Measurements from ENCODE around the gene ASXL1. TPM values are rescaled to one million over a fixed set of nuclear protein-coding genes. Genes with fewer than 3 reads are reported as not detected.

Gene ASXL1
- total RNA-seq, 2 donors from 2014 or later: 88.9 to 98.6 TPM

GRCh38 chr20:32433311-32434021 lies 75.3 kb downstream of the ASXL1 start:
- H3K27ac Mint-ChIP-seq: no peak overlapping the region
- H3K36me3 Mint-ChIP-seq (ENCODE audit: low read depth): peaks cover 78% of the 10 kb centered on the region

GRCh38 chr20:32434434-32434833 lies 76.3 kb downstream of the ASXL1 start:
- no peaks in the 10 kb centered on the region for H3K27me3 Mint-ChIP-seq (ENCODE audit: insufficient read depth)
- H3K36me3 ChIP-seq (ENCODE audit: control insufficient read depth, insufficient read depth, low read length): peaks cover 98% of the 10 kb centered on the region

More at GRCh38 chr20:32433311-32434021, 75.3 kb downstream of the ASXL1 start:
- H3K36me3 ChIP-seq (ENCODE audit: control insufficient read depth, insufficient read depth, low read length): peaks cover 98% of the 10 kb centered on the region
- H3K4me3 ChIP-seq (ENCODE audit: low read length): no peak overlapping the region
- no peak for DNase-seq
- H3K27ac ChIP-seq (ENCODE audit: low read depth, low read length): no peak overlapping the region
- Mint-ChIP-seq H3K9me3 (no peaks in the 10 kb centered on the region), H3K27me3 (ENCODE audit: insufficient read depth) (no peaks in the 10 kb centered on the region), H3K4me1 (no peaks in the 10 kb centered on the region), H3K4me3 (no peak overlapping the region)
- H3K27me3 ChIP-seq (ENCODE audit: control insufficient read depth, insufficient read depth, low read length, poor library complexity, severe bottlenecking): no peaks in the 10 kb centered on the region
- WGBS, 2 experiments (ENCODE audit: insufficient coverage in 1 of 2, insufficient read length in 1 of 2): 91 to 95% methylated on average over 17 to 20 of the region's 20 CpGs
- H3K9me3 ChIP-seq (ENCODE audit: control insufficient read depth, low read length): no peaks in the 10 kb centered on the region
- no peak overlapping the region for H3K9ac ChIP-seq (ENCODE audit: extremely low read depth, low read length, poor library complexity, severe bottlenecking)
- no peak for TF ChIP-seq CTCF (conservative IDR thresholded peaks at IDR 0.05)
- H3K4me1 ChIP-seq (ENCODE audit: control insufficient read depth, insufficient read depth, low read length): no peaks in the 10 kb centered on the region

GRCh38 chr20:32435449-32436107 lies 77.4 kb downstream of the ASXL1 start:
- no peak for TF ChIP-seq CTCF (conservative IDR thresholded peaks at IDR 0.05)
- peaks cover 2% of the 10 kb centered on the region for H3K4me1 Mint-ChIP-seq
- Histone ChIP-seq H3K4me3 (ENCODE audit: low read length) (no peak overlapping the region), H3K4me1 (ENCODE audit: control insufficient read depth, insufficient read depth, low read length) (no peaks in the 10 kb centered on the region), H3K27me3 (ENCODE audit: control insufficient read depth, insufficient read depth, low read length, poor library complexity, severe bottlenecking) (no peaks in the 10 kb centered on the region), H3K36me3 (ENCODE audit: control insufficient read depth, insufficient read depth, low read length) (peaks cover 89% of the 10 kb centered on the region), H3K27ac (ENCODE audit: low read depth, low read length) (no peak overlapping the region), H3K9ac (ENCODE audit: extremely low read depth, low read length, poor library complexity, severe bottlenecking) (no peak overlapping the region), H3K9me3 (ENCODE audit: control insufficient read depth, low read length) (no peaks in the 10 kb centered on the region)
- WGBS, 2 experiments (ENCODE audit: insufficient coverage in 1 of 2, insufficient read length in 1 of 2): 96% methylated on average over 10 to 12 of the region's 12 CpGs
- no peaks in the 10 kb centered on the region for H3K9me3 Mint-ChIP-seq
- peak; percentile 18 for DNase-seq
- H3K4me3 Mint-ChIP-seq: no peak overlapping the region
- H3K36me3 Mint-ChIP-seq (ENCODE audit: low read depth): peaks cover 77% of the 10 kb centered on the region
- H3K27ac Mint-ChIP-seq: no peak overlapping the region
- no peaks in the 10 kb centered on the region for H3K27me3 Mint-ChIP-seq (ENCODE audit: insufficient read depth)

More at GRCh38 chr20:32434434-32434833, 76.3 kb downstream of the ASXL1 start:
- Mint-ChIP-seq H3K36me3 (ENCODE audit: low read depth) (peaks cover 80% of the 10 kb centered on the region), H3K9me3 (no peaks in the 10 kb centered on the region), H3K4me3 (no peak overlapping the region), H3K27ac (no peak overlapping the region), H3K4me1 (no peaks in the 10 kb centered on the region)
- no peaks in the 10 kb centered on the region for H3K9me3 ChIP-seq (ENCODE audit: control insufficient read depth, low read length)
- H3K27ac ChIP-seq (ENCODE audit: low read depth, low read length): no peak overlapping the region
- H3K27me3 ChIP-seq (ENCODE audit: control insufficient read depth, insufficient read depth, low read length, poor library complexity, severe bottlenecking): no peaks in the 10 kb centered on the region
- no peaks in the 10 kb centered on the region for H3K4me1 ChIP-seq (ENCODE audit: control insufficient read depth, insufficient read depth, low read length)
- no peak for TF ChIP-seq CTCF (conservative IDR thresholded peaks at IDR 0.05)
- H3K9ac ChIP-seq (ENCODE audit: extremely low read depth, low read length, poor library complexity, severe bottlenecking): no peak overlapping the region
- no peak for DNase-seq
- no peak overlapping the region for H3K4me3 ChIP-seq (ENCODE audit: low read length)
- 97 to 98% methylated on average over 7 to 19 of the region's 19 CpGs for WGBS, 2 experiments (ENCODE audit: insufficient coverage in 1 of 2, insufficient read length in 1 of 2)

Data from endodermal cell (in vitro differentiated cells).